SK-N-SH treated with all-trans-retinoic acid at 6 μM for 48 hours (cell line): Measurements from ENCODE around the gene PYGM.

Experiments used
- CSRNP3 ChIP-seq: fragments of 250-450 bp; sonication (Bioruptor Pico); IDR thresholded peaks from 2 replicates; pipeline ENCODE4 v1.5.1; 2021; ENCODE audit warnings: mild to moderate bottlenecking, moderate library complexity
- ZNF565 ChIP-seq: fragments of 450-650 bp; formaldehyde crosslinking; conservative IDR thresholded peaks from 2 replicates; pipeline ENCODE4 v1.5.0; 2020; ENCODE audit warnings: low read depth, mild to moderate bottlenecking, moderate library complexity

GRCh38 chr11:64718084-64718779 lies 41.5 kb downstream of the PYGM start:
- TF ChIP-seq CSRNP3 (CRISPR knock-in tag), result no peak
- TF ChIP-seq ZNF565 (CRISPR knock-in tag), result no peak
